HTERT RPE-1 (cell line): Measurements from ENCODE around the gene PIEZO2.

Experiments used
- in situ Hi-C: fragments of 300-500 bp; cut with MboI; formaldehyde crosslinking; loops from 4 replicates; pipeline ENCODE4 v1.14.3; 2020; ENCODE audit warnings: low sequenced_read_pairs

The PIEZO2 gene

DNA sequence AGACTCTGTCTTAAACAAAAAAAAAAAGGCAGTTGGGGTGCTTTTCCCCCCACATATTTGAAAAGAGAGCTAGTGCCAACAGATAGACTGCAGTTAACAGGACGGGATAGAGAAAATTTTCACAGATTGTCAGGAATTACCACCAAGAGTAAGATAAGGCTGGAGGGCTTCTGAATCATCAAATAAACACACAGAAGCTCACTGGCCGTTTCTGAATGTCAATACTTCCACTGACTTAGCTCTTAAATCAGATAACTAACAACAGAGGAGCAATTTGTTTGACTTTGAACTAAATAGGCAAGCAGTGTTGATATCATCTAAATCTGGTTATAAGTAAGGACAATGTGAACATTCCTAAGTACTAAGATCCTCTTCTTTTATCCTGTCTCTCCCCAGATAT is 34.7 kb downstream of the PIEZO2 start:
- in situ Hi-C loops: no loop called here

DNA sequence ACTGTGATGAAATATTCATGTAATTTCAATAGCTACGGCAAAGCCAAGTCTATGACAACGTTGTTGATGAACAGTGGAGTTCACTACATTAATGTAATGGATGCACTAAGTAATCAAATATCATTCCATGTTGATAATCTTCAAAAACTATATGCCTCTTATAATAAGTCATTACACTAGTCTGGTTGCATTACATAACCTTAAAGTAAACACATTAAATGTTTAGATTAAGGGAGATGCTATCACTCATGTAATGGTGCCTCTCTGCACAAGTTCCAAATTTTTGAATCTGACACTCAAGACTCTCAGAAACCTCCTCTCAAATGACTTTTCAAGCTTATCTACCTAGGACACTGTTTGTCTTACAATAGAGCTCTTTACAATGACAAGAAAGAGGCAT is 35.4 kb downstream of the PIEZO2 start:
- in situ Hi-C loops: no loop called here

DNA sequence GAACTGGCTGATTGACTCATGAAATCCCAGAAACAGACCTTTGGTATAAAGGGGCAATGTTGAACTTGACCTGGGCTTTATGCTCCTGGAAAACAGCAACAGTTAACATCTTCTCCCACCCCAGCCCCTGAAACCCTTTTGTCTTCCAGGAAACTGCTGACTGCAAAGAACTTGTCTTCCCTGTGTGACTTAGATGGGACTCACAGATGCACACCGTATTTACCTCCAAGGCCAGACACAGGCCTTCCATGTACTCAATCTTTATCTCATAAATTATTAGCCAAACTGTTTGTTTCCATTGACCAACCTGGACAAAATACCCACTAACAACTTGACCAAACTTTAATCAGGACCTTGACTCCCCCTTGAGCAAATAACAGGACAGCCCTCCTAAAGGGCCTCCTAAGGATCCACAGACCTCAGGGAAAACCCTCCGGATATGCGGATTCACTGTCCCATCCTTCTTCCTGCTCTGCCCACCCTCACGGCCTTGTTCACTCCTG is 36.3 kb downstream of the PIEZO2 start:
- in situ Hi-C loops: no loop called here

DNA sequence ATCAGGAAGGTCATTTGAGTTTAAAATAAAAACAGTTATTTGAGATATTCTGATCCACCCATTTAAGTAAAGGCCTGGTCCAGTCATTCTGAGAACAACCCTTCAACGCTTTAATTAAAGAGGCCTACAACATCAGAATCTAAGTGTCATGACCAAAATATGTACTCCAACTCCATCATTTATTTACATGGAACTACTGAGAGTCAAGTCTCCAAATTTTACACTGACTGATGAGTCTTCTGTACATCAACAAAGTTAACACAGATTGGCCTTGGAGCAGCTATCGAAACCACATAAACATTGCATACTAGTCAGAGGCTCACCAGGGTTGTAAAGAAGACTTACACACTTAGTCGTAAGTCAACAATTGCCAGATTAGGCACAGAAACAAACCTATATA is 37.1 kb downstream of the PIEZO2 start:
- in situ Hi-C loops: no loop called here

DNA sequence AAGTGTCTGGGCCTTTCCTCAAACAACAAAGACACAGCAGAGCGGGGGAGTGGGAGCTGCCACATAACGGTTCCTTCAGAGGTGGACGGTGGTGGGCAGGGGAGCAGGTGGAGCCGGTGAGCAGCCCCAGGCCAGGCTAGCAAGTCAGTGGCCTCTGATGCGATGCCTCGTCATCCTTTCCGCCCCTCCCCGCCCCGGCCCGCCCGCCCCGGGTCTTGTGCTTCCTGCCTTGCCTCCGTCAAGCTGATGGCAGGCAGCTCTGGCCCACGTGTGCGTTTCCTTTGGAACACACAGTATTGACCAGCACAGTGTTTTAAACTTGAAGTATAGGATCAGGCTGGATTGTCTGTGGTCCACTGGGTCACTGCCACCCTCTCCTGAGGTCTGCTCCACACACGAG is 38.9 kb downstream of the PIEZO2 start:
- in situ Hi-C loops: no loop called here

DNA sequence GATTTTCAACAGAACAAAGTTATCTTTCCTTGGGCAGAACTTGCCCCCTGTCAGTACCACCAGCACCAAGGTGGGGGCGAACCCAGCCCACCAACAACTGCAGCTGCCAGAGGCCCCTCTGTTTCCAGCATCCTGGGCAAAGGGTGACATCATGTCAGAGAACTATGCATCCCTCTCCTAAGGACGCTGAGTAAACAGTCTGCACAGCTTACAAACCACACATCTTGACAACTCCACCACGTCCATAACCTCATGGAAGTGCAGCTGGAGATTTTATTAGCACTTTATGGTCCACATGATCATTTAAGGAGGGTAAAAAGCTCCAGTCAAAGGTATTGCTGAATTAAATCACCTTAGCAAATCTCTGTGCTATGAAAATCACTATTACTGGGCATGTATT is 40.4 kb downstream of the PIEZO2 start:
- in situ Hi-C loops: no loop called here

DNA sequence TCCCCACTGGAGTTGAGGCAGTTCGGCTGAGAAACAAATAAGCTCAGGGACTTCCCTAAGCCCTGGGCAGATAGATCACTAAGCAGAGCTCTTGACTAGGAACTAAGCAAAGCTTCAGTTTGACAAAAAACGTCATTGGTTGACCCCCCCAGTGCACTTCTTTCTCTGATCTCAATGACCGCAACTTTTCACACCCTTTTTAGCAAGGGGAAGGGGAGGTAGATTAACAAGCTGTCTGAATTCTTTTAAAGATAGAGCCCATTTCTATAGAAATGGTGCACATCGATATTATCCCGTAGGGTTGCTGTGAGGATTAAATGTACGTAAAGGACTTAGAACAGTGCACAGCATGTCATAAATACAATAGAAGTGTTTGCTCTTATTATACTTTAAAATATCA is 42.5 kb downstream of the PIEZO2 start:
- in situ Hi-C loops: no loop called here

DNA sequence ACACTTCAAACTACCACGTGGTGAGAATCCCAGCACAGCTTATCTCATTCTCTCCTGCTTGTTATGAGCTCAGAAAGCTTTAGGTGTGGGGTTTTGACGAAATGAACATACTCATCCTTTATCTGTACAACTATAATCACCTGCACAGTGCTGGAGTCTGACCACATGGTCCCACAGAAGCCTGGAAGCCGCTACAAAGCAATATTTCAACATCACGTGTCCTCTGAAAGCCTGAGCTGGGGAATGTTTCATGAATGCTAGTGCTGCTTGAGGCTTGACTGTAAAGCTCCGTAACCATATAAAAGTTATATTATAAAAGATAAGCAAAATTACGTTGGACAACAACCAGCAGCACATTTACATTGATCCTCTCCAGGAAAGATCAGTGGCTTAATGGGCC is 43.9 kb downstream of the PIEZO2 start:
- in situ Hi-C loops: no loop called here

DNA sequence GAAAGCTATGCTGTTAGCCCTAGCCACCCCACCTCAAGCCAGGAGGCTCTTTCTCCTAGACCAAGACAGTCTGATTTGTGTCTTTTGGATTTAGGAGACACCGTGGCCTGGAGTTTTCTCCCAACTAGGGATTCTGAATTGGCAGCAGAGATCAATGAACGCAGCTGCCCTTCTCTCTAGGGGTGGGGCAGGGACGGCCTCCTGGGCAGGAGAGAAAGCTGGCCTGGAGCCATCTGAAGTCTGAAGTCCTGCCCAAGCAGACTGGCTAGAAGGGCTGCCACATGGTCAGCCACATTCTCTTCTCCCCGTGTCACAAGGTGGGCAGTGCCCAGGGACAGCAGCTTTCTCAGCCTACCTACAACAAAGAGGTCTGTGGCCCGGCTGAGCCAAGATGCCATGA is 45.1 kb downstream of the PIEZO2 start:
- in situ Hi-C loops: no loop called here

DNA sequence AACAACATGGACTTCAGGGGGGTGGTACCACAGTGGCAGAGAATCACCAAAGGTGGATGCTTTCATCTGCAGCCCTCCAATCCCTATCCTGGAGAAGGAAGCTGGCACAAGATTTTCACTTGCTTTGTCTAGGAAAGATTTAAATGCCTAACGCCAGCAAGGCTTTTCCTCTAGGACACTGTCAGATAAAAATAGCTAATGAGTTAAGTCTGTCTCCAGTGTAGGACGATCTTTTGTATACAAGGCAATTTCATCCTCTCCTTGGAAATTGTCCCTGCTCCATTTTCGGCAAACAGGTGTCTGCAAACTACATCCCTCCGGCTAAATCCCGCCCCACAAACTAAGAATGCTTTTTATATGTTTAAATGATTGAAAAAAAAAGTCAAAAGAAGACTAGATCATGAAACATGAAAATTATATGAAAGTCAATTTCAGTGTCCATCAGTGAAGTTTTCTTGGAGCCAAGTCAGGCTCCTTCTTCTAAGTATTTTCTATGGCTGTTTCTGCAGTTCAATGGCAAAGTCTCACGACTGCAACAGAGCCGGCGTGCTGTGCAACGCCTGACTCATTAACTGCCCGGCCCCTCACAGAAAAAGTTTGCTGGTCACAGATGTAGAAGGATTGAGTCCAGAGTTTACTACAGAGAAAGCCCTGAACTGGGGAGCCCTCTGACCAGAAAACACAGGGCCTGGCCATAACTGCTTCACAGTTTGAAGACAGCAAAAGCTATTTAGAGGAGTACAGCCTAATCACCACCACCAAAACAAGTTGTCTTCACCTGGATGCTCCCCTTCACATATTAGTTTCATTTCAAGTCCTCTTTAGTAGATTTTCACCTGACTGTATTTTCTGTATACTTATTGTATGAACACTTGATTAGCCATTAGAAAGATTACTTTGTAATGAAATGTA is 52.3 kb downstream of the PIEZO2 start:
- in situ Hi-C loops: no loop called here

DNA sequence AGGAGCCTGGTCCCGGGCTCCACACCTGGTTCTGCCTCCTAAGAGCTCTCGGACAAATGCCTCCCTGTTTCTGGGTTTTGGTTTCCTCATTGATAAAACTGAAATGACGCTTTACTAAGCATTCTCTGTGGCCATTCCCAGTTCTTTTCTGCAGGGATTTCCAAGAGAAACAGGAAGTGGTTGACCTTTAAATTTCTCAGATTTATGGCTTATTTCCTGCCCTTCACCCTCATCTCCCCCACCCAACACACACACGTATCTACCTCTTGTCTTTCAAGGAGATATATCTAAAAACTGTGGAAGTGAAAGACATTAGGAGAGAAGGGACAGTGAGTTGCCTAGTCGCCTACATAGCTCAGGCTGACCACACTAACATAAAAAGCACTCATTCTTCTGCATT is 53.0 kb downstream of the PIEZO2 start:
- in situ Hi-C loops: no loop called here

DNA sequence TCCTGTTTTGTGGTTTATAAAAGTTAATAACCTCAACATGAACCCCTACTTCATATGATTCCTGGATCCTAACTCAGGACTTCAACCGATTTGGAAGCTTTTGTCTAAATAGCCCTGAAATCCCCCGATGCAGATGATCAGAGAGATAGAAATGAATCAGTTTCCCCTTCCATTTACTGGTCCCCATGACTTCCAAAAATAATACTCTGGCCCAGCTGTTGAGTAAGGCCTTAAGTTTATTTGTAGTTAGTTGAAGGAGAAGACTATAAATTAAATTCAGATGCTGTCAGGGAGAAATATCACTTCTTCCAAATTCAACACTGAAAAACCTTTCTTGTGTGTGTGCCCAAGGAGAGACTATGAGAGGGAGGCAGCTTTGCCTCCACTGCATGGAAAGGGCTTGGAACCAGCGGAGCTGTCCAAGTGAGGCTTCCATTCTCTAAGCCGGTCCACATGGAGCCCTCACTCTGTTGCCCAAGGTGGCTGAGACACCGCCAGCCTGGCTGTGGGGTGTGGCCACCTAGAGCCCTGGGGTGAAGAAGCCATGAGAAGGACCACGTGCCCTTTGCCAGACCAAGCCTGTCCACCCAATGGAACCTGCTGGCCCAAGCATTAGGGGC is 53.6 kb downstream of the PIEZO2 start:
- in situ Hi-C loops: no loop called here

DNA sequence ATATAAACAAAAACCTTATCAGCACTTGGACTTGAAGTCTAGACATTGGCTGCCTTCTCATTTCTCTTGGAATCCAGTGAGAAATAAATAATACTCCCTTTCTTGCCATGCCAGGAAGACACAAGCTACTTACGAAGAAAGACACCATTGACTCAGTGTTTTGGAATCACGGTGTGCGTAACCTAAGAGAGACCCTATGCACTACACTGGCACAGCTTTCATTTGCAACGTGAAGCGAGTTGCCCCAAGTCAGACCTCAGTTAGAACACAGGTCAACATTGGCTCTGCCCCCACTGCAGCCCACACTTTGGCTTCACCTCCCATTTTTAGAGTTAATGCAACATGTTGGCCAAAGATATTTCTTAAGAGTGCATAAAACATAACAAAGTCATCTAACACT is 54.2 kb downstream of the PIEZO2 start:
- in situ Hi-C loops: no loop called here

DNA sequence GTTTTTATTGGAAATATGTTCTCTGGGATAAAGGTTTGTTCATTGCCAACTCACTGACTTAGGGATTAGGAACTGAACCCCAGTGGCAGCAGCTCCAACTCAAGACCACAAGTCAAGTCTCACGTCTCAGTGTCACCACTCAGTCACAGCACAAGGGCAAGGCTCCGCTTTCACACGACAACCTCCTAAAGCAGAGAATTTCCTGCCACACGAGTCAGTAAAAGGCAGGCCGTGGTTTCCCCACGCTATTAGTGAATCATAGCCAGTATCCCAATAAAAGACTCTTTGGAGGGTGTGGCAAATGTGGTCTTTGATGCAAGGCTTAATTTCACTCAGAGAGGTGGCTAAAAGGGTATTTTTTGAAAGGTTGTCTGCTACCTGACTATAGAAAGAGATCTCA is 57.6 kb downstream of the PIEZO2 start:
- in situ Hi-C loops: no loop called here

DNA sequence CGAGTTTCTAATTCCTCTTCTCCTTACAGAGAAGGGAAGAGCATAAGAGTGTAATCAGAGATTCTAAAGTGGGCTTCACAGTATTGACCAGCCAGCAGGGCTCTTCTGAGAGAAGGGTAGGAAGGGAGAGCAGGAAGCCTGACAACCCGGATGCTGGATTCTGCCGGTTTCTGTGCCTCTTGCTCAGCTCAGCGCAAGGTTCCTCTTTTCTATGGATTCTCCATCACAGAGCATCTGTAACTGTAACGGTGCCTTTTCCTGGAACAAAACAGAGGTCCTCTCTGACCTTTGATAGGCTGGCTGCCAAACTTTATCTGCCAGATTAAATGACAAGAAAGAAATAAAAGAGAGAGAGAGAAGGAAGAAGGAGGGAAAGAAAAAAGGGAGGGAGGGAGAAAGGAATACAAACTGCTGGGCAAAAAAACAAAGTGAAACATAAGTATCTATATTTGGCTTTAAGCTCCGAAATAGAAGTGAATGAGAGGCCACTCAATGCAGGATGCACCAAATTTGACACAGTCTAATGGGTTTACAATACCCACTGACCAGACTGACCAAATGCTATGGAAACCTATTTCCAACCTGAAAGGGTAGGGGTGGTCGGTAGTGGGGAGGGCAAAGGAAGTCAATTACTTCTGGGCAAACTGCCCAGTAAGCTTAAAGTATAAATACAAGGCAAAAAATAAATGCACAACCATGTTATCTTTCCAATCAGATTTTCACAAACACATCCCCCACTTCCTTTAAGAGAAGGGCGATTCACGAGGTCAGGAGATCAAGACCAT is 59.2 kb downstream of the PIEZO2 start:
- in situ Hi-C loops: no loop called here

DNA sequence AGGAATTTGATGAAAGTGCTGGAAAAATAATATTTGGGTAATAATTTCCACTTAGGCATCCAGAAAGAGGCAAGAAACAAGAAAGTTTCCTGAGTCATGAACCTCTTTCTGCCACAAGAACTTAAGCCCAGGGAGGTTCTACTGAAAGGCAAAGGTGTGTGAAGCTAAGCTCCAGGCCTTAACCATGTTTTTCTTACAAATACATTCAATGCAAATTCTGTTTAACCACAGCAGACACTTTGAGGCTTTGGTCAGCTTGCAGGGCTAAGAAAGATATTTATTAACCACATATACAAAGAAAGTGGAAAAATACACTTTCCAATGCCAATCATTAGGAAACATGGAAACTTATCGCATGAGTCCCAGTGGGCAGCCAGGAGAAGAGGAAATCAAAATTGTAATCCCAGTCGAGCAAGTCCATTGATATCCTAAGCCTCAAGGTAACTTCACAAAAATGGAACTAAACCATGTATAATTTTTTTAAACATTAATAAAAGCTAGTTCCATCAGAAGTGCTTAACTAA is 68.3 kb downstream of the PIEZO2 start:
- in situ Hi-C loops: no loop called here

DNA sequence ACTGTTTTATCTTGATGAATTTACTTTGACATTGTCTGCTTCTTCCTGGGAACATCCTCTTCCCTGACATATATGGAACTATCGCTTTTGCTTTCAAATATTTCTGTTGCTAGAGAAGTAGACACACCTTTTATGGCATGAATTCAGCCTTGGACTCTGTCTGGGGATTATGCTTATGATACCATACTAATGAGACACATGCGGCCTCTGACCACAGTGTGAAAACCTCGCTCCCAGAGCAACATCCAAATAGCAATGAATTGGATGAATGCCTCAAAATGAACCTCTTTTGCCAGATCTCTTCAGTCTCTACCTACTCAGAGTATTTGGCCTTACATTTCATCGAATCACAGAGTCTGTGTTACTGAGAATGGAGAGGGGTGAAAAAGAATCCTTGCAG is 70.9 kb downstream of the PIEZO2 start:
- in situ Hi-C loops: no loop called here

DNA sequence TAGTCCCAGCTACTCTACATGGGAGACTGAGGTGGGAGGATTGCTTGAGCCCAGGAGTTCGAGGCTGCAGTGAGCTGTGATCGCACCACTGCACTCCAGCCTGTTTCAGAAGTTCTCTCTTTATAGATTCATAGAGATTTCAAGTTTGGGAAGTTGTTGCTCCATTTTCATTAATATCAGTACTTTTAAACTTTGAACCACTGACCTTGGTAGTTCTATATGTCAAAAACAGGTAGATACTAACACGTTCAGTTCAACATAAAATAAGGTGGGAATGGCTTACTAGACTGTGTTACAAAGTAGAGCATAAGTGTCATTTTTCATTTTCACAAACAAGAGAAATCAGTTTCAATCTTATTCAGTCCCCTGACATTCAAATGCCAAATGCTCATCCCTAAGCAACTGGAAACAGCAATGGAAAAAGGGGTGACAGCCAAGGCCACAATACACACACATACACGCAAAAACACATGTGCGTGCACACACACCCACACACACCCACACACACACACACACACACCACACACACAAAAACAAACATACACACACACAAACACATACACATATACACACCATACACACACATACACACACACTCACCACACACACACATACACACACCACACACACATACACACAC is 71.7 kb downstream of the PIEZO2 start:
- in situ Hi-C loops: no loop called here

DNA sequence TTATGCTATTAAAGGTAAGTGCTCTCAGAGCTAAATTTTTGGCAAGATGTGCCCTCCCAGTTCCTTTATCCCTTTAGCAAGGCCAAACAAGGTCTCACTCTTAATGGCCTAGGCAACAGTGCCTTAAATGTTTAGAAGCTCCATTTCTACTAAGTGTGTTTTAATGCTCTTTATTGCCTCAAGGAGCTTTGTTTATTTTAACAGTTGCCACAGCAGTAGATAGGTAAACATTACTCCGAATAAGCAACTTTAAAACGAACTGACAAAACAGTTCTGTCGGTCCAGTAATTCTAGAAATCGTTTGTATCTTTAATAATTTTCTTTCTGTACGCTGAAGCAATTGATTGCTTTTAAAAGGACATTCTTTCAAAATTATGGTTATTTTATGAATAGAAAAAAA is 74.5 kb downstream of the PIEZO2 start:
- in situ Hi-C loops: no loop called here

DNA sequence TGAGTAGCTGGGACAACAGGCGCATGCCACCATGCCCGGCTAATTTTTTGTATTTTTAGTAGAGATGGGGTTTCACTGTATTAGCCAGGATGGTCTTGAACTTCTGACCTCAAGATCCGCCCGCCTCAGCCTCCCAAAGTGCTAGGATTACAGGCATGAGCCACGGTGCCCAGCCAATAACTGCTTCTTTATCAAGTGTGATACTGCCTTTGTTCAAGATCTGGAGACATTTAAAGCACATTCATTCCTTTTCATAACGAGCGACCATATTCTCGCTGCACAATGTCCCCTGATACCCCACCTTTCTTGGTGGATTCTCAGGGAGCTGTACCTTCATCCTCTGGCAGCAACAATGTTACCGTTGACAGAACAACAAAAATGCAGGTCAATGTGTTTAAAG is 75.4 kb downstream of the PIEZO2 start:
- in situ Hi-C loops: no loop called here

DNA sequence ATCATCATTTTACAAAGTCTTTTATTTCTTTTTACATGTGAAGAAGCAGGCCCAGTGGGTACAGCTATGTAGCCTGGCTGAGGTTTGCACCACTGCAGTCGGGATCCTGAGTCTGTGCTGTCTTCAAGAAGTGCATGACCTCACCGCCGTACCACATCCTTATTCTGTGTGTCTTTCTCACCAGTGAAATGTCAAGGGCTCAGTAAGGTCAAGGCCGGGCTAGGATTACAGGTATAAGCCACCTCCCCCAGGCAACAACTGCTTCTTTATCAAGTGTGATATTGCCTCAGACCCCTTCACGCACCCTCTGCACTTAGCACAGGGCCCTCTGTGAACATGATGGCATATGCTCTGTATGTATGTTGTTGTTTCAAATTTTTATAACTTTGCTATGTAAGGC is 76.7 kb downstream of the PIEZO2 start:
- in situ Hi-C loops: no loop called here
